LNCAP (cell line): ENCODE measurements around the gene PIEZO1.

Experiments used
- CTCF ChIP-seq: fragments of 450-650 bp; IDR thresholded peaks from 2 replicates; pipeline ENCODE4 v1.5.1; 2017; ENCODE audit warnings: mild to moderate bottlenecking

The PIEZO1 gene

GRCh38 chr16:88747588-88748301 lies 37.3 kb downstream of the PIEZO1 start:
- peak; percentile 40 for TF ChIP-seq CTCF

GRCh38 chr16:88746506-88746905 lies 38.5 kb downstream of the PIEZO1 start:
- no peak for TF ChIP-seq CTCF

- no peak for TF ChIP-seq CTCF
Measured at GRCh38 chr16:88744577-88745521, 40.2 kb downstream of the PIEZO1 start.

- TF ChIP-seq CTCF = peak; percentile 92
Measured at GRCh38 chr16:88743693-88744576, 41.1 kb downstream of the PIEZO1 start.

- TF ChIP-seq CTCF = no peak
Measured at GRCh38 chr16:88742896-88743605, 42.0 kb downstream of the PIEZO1 start.

- no peak for TF ChIP-seq CTCF
Measured at GRCh38 chr16:88741368-88741767, 43.7 kb downstream of the PIEZO1 start.

- TF ChIP-seq CTCF = no peak
Measured at GRCh38 chr16:88740727-88741055, 44.3 kb downstream of the PIEZO1 start.
